DMS153 treated with DMSO at 0.1 percent for 48 hours (cell line): ENCODE data around the gene TRPM6.

Source experiments
- DNase-seq: peaks from one replicate; lab custom pipeline; 2025; ENCODE audit not compliant: unreplicated experiment; lab: John Stamatoyannopoulos, UW

TRPM6 gene

DNA sequence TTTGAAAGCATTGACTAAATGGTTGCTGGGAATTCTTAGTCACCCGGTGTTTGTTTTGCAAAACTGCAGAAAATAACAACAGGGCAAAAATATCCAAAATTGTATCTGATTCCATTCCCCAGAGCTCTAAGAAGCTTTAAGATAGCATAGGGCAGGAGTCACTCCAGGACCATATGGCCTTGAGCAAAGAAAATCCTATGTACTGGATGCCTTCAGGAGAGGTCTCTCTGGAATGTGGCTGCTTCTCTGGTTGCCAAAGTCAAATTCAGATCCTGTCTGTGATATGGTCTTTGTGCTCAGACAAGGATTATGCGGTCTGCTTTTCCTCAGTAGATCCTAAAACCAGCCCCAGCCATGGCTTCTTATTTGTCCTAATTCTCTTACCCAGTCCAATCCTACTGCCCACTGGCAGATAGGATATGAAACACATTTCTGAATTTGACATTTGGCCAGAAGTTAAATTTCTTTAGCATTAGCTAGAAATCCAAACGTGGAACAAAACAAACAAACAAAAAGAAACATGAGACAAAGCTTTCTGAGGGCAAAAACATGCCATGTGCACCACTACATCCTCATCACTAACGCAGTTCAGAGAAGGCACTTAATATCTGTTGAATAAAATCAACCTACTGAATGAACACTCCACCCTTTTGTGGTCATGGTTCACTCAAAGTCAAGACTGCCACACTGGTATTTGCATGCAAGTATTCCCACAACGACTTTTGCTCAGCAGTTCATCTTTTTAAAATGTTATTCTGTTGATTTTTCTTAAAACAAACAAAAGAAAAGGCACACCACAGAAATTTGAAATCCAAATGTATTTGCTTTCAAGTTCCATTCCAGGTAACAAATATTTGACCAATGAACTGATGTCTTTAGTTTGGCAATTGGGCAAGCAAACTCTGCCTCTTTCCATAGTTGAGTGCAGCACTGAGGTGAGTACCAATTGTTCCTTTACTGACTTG lies 165.7 kb downstream of the TRPM6 start:
- DNase-seq: no peak

DNA sequence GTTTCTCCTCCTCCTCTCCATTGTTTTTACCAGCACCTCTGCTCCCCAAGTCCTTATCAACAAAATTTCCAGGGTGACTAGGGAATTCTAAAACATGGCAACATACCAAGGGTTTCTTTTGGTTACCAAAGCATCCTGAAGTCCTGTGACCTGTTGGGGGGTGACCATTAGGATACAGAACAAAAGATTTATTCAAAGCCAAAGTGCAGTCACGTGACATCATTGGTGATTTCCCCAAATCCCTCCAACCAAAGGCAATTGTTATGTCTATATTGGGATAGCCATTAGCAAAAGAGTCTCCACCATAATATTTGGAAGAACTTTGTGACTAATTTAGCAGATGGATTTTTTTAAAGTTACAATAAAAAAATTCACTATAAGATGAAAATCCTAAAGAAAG lies 168.4 kb downstream of the TRPM6 start:
- DNase-seq: no peak

DNA sequence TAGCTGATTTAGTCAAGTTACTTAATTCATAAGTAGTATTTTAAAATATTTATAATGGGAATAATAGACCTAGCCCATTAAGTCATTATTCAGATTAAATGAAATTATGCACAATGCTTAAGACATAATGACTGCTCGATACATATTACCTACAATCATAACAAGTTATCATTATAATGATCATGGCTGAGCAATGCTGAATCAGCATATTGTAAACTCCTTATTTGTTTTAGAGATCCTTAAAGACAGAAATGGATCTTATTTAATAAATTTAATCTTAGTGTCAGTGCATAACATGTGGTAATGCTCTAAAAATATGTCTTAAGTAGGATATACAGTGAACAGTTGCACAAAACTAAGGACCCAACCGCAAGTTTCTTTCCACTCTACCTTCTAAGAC lies 169.0 kb downstream of the TRPM6 start:
- no peak for DNase-seq

DNA sequence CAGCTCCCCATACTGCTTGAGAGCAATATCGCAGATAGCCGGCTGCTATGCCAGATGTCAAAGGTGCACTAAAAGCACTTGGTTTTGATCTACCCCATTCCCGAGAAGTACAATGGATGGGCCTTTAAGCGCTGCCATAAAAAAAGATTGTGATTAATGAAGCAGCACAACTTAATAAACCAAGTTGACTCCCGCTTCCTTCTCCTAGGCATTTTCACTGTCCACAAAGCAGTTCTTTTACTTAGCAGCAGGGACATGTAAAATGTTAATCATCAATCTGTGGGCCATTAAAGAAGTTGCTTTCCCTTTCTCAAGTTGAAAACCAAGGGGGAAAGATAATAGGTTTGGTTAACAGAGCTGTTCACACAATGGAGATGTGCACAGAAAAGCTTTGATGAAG lies 176.4 kb downstream of the TRPM6 start:
- DNase-seq: no peak

DNA sequence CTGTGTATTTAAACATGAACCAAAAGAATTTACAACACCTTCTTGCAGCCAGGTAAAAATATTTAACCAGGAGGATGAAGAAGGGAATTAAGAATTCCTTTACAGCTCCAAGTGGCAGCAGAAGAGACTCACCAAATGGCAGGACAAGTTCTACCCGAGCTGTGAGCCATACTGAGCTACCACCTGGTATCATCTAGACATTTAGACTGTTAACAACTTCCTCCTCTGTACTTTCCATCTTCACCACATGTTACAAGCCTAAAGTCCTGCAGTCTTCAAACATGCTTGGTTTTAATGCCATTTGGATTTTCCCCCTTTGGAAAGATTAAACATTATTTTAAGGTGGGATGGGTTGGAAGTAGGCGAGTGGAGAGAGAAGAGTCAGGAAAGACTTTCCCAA lies 190.2 kb downstream of the TRPM6 start:
- DNase-seq: no peak

DNA sequence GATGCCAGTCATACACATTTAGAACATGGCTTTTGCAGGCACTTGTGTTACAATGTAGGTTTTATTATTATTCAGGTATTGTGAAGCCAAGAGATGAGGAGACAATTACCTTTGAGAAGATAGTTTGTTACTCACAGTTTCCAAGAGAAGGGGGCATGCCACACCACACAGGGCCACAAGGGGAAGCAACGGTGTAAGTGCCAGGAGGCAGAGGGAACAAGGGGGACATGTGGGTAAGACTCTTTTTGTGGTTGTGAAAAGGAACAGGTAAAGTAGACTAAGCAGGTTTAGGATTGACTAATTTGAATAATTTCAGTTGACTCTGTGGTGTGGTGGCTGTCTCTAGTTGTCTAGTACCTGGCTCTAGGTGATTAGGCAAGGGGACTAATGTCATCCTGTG lies 191.2 kb downstream of the TRPM6 start:
- no peak for DNase-seq

DNA sequence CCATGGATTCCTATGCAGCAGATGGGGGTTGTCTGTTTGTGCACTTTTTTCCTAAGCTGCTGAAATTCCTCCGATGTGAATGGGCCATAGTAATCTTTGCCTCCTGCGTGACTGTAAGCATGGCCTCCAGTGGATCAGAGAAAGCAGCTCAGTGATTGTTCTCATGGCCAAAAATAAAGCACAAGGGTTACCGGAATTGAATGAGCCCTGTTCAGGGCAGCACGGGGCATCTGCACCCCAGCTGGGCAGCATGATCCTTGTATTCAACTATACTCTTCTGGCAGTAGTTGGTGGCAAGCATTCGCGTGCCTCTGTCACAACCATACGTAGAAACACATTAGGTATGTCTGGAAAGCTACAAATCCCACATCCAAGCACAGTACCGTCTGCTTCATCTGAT lies 196.7 kb downstream of the TRPM6 start:
- no peak for DNase-seq

DNA sequence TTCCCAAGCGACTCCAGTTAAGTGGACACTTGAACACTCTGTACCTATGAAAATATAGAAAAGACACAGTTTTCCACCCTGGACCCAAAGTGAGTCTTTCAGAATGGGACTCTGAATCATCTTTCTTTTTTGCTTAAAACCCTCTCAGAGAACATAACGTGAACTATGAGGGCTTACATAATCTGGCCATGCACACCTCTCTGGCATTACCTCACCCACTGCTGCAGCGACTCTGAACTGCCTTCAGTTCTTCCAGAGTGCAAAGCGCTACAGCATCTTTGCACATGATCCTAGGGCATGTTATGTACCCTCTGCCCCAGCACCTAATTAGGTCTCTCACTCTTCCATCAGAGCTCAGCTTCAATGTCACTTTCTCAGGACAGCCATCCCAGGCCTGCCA lies 204.4 kb downstream of the TRPM6 start:
- DNase-seq: no peak

DNA sequence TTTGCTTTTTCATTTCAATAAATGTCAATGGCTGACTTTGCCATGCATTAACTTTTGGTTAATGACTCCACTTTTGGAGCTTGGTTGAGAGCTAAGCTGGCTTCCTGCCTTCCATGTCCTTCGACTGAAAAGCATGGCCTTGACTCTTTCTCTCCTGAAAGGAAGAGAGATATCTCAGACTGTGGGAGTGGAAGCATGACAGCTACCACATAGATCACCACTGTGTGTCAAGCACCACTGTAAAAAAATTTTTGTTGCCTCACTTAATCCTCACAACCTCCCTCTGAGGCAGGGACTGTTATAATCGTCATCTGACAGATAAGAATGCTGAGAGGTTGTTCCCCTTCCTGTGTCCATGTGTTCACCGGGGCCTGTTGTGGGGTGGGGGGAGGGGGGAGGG lies 205.8 kb downstream of the TRPM6 start:
- DNase-seq: no peak

DNA sequence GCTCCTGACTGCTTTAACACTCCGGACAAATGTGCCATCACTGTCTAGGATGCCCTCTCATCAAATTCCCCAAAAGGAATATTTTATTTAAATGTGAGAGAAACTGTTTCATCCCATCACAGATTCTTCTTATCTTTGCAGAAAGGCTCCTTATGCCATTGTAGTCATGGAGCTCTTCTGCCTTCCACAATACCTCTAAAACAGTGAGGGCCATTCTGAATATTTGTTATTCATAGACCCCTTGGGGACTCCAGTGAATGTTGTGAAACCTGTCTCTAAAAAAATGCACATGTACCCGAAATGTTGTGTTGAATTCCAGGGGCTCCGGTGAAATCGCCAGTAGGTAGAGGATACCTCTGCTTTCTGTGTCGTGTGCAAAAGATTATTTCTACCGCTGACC lies 213.6 kb downstream of the TRPM6 start:
- no peak for DNase-seq
